GM21619 (cell line): Measurements from ENCODE around the gene RANBP3.
"Not testable (repeated sequence)": the region's sequence is repeated elsewhere in the genome, so short reads cannot be mapped to it uniquely, and the experiment has no call there.

Experiments
- ATAC-seq: cut with Tn5 transposase; IDR thresholded peaks from one replicate; pipeline ENCODE4 v1.9.1; 2021; ENCODE audit not compliant: unreplicated experiment

RANBP3 gene, protein sequence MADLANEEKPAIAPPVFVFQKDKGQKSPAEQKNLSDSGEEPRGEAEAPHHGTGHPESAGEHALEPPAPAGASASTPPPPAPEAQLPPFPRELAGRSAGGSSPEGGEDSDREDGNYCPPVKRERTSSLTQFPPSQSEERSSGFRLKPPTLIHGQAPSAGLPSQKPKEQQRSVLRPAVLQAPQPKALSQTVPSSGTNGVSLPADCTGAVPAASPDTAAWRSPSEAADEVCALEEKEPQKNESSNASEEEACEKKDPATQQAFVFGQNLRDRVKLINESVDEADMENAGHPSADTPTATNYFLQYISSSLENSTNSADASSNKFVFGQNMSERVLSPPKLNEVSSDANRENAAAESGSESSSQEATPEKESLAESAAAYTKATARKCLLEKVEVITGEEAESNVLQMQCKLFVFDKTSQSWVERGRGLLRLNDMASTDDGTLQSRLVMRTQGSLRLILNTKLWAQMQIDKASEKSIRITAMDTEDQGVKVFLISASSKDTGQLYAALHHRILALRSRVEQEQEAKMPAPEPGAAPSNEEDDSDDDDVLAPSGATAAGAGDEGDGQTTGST

DNA sequence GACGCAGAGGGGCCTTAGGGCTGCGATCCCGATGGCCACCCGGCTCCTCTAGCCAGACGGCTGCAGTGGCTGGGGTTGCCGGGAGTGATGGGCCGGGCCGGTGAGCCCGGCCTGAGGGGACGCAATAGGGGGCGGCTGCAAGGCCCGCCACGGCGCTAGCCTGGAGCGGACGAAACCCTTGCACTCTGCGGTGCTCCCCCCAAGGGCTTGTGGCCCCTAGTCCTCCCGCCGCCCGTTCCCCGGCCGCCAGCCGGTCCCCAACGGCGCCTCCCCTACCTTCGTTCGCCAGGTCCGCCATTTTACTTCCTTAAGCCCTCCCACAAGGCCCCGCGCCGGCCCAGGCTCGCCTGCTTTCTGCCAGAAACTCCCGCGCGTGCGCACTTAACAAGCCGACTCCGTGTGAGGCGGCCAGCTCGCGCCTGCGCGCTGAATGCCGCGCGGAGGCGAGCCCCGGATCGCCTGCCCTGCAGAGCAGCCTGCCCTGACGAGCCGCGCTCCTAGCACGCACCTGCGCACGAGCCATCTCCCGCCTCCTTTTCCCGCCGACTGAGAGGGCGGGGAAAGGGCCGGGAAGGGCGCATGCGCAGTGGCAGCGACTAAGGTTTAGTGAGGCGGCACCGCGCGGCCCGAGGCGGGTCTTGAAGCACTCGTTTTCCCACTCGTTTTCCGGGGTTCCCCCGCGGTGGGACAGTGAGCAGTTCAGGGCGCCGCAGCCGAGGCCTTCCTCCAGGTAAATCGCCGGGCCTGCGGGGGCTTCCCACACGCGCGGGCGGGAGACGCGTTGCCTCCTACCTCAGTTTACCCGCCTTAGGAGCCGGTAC lies at the start of gene RANBP3:
Gene RANBP3, minus strand, starts transcription at position 356 of the 821 bp plus-strand sequence. Its CDS starts 58 bp downstream, at position 298.
- peak; percentile 79 for ATAC-seq

DNA sequence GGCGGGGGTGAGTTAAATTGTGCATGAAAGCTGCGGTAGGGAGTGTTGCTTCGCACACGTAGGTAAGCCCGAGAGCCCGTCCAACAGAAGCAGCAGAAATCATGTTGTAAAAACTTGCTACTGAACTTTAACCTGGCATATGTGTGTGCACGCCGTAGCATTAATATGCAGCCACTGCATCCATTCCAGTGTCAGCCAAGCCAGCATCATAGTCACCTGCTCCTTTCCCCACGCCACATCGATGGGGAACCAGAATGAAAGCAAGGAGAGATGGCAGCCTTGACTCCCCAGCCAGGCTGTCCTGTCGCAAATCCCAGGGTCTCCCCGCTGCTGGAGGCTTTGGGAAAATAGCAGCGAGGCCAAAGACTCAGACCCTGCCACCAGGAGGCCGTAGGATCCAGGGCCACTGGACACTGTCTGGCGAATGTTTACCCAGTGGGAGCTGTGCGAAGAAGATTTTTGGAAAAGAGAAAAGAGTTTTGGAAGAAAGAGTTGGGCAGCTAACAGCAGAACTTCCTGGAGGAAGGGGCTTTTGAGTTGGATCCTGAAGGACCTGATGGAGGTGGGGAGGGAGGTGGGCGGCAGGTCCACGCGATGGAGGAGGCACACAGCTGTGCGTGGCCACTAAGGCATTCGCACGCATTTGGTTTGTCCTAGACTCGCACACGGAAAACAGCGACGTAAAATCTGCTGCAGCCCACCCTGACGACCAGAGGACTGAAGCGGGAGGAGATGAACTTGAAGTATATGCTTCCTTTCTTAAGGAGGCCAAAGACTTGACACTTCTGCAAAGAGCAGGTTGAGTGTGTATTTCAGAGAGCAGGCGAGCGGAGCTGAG lies 48.7 kb upstream of the RANBP3 start:
- ATAC-seq, result no peak

DNA sequence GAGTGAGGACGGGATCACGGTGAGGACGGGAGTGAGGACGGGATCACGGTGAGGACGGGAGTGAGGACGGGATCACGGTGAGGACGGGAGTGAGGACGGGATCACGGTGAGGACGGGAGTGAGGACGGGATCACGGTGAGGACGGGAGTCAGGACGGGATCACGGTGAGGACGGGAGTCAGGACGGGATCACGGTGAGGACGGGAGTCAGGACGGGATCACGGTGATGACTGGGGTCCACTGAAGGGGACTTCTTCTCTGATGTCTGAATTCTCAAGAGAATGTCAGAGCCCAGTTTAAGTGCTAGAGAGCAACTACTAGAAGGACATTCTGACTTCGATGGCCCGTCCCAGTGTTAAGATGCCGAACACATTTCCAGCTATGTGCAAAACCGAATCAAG lies 46.8 kb upstream of the RANBP3 start:
- ATAC-seq, result not testable (repeated sequence)

GRCh38 chr19:6023936-6024335 lies 46.0 kb upstream of the RANBP3 start:
- ATAC-seq, result no peak

DNA sequence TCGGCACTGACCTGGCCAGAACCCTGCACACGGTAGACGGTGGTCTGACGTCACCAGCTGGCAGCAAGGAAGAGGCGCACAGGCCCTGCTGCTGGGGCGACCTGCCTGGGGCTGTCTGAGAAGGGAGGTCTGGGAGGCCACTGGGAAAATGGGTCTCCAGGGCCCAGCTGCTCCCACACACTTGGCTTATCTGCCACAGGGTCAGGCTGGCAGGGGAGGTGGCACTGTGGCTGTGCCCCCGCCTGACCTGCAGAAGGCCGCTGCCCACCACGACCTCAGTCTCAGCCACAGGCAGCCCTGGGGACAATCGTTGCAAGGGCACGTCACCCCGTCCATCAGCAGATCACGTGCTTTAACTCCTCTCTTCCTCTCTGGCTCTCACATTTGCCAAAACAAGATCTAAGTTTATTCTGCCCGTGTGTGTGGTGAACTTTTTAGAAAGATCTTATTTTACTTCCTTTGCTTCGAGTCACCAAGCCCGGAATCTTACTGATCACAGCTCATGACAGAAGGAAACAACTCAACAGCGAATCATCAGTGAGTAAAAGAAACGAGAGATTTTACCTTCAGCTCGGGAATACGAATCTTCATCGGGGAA lies 45.2 kb upstream of the RANBP3 start:
- no peak for ATAC-seq

GRCh38 chr19:6022570-6023064 lies 44.7 kb upstream of the RANBP3 start:
- ATAC-seq, result no peak

DNA sequence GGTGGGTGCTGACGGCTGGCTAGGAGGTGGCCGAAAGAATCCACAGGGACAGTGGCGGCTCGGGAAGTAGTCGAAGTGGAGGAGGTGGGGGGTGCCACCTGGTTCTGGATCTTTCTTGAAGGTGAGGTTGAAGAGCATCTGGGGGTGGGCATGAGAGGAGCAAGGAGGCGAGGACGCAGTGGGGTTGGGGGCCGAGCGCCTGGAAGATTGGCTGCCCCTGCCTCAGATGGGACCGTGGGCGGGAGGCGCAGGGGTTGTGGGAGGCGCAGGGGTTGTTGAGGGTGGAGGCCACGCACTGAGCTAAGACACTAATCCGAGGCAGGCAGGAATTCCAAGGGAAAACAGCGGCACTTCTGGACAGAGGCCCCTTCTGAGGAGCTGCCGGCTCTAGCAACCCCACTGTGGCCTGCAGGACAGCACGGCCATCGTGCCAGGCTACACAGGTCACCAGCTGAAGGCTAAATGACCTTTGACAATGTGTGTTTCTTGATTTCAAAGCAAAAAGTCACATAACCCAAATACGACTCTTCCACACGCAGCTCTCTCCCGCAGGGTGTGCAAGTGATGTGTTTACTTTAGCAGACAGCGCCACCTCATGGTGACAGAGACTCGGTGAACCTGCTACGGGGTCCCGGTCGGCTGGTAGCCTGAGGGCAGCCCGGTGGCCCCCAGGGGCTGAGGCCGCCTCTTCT lies 44.1 kb upstream of the RANBP3 start:
- no peak for ATAC-seq

GRCh38 chr19:6020972-6021805 lies 43.2 kb upstream of the RANBP3 start:
- no peak for ATAC-seq

DNA sequence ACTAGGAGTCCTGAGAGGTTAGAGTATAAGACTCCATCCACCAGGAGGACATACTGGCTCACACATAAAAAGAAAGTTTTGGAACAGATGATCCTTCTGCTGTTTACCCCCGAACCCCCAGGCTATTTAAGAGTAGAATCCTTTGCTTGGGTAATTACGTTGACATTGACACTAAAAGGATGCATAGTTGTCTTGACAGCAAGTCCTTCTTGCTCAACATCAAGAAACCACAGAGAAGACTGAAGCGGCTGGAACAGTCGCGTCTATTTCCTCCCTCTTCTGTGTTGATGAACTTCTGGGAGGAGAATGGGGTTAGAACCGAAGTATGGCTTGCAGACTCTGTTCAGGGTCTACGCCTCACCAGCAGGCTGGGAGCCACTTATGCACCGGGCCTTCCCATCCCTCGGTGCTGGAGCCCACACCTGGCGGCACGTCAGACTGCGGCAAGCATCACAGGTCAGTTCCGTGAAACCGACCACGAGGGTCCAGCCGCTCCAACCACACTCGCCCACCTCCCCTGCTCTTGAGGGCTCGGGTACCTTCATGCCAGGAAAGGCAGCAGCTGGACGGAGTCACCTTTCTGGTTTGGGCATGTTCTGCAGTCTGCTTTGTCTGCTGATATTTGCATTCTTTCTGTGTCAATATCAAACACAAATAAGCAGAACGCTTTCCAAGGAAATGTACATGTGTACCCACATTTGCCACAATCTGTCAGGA lies 42.4 kb upstream of the RANBP3 start:
- no peak for ATAC-seq

GRCh38 chr19:6018786-6019185 lies 40.8 kb upstream of the RANBP3 start:
- no peak for ATAC-seq

DNA sequence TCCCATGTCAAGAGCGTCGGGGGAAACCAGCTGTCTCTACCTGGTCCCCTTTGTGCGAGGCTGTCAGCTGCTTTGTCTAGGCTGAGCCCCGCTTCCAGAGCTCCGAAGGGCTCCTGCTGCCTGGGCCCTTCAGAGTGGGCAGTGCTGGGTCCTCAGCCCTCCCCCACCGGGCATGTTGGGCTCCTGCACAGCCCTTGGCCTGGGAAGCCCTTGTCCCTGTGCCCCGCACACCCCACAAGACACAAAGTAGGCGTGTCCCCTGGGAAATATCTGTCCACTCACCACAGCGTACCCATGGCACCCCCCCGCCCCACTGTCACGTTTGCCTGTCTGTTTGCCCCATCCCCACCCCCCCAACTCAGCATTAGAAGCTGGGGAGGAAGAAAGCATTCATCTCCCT lies 39.6 kb upstream of the RANBP3 start:
- no peak for ATAC-seq

DNA sequence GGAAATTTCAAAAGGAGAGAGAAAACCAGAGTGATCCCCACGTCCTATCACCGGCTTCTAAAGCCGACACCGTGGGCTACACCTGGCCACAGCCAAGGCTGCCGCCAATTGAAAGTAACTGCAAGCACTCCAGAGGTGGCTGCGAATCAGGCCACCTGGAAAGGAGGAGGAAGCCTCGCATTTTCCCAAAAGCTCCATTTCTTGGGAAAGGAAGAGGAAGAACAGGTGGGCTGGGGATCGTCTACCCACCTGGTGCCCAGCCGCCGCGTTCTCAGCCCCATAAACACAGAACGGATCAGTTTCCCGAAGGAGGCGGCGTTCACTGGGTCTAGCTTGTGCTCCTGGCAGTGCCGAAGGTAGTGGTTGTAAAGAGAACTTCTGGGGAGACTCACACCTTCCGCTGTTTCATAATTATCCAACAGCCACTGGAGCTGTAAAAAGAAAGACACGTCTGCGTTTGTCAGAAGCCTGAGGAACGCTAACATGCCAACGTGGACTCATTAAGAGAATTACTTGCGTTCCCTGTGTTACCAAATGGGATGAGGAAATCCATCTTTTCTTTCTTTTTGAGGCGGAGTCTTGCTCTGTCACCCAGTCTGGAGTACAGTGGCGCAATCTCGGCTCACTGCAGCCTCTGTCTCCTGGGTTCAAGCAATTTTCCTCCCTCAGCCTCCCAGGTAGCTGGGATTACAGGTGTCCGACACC lies 38.1 kb upstream of the RANBP3 start:
- no peak for ATAC-seq

DNA sequence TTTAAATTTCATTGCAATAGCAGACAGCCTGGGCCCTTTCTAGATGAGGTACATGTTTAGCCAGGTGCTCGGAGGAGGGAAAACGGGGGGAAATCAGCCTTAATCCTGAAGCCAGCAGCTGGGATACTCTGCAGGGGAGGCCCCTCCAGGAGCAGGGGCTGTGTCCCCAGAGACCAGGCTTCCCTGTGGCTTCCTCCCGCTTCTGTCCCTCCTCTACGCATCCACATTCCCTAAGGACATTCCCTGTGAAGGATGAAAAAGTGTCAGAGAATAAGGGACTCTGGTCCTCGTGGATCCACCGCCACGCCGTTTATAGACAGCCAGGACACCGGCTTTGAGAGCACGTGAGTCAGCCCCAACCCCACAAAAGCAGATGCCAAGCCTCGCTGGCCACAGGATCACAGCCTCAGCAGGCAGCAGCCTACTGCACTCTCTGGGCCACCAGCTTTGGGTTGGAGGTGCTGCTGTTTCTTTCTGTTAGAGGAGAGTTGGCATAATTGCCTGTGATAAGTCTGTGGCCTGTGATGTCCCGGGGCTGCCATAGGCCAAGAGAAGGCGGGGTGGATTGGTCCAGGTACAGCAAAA lies 36.7 kb upstream of the RANBP3 start:
- no peak for ATAC-seq

DNA sequence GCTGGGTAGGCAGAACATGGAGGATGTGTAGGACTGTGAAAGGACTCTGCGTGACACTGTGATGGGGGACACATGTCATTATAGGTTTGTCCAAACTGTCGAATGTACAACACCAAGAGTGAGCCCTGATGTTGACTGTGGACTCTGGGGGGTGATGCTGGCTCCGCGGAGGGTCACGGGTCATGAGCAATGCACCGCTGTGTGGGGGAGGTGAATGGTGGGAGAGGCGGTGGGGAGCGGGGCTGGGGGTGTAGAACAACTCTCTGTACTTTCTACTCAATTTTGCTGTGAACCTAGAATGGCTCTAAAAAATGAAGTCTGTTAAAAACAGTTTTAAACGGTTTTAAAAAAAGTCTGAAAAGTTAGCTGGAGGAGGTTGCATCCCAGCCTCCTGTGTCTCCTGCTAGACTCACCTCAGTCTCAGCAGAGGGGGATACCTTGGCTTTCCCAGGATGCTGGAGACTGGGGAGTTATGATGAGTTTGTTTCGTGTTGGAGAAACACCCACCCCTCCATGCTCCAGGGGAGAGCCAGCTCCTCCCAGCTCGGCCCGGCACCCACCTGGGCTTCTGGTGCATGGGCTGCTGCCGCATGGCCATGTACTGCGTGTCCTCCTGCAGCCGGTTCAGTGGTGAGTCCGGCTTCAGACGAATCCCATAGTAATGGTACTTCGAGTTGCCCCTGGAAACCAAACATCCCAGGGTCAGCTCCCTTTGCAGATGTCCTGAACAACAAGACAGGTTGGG lies 34.7 kb upstream of the RANBP3 start:
- ATAC-seq, result no peak

- no peak for ATAC-seq
Observed at GRCh38 chr19:6011794-6012193, 33.9 kb upstream of the RANBP3 start.

- no peak for ATAC-seq
Observed at GRCh38 chr19:6011206-6011605, 33.3 kb upstream of the RANBP3 start.

GRCh38 chr19:6010107-6010506 lies 32.2 kb upstream of the RANBP3 start:
- ATAC-seq, result no peak
